NT2/D1 (cell line): ENCODE data around the gene SEL1L2.

Source experiments
- YY1 ChIP-seq: IDR thresholded peaks from 2 replicates; pipeline ENCODE4 v1.6.1; 2011; ENCODE audit not compliant: insufficient read length, insufficient read depth
- ZNF274 ChIP-seq: IDR thresholded peaks from 2 replicates; pipeline ENCODE4 v1.6.1; 2011; ENCODE audit warnings: mild to moderate bottlenecking, low read depth, low read length

GRCh38 chr20:13844296-13844695 is 146.1 kb downstream of the SEL1L2 start:
- TF ChIP-seq YY1: no peak
- TF ChIP-seq ZNF274: no peak
